ENCODE measurements around the gene SPEN.

- TF ChIP-seq CTCF (IDR thresholded peaks at IDR 0.05; ENCODE audit: low read length) (no peak), EZH2 (IDR thresholded peaks at IDR 0.05; ENCODE audit: borderline replicate concordance, low read length) (no peak)
Measured at GRCh38 chr1:15870421-15870820, 22.9 kb downstream of the SPEN start.
